Coronary artery (tissue), 2 donors: Measurements from ENCODE around the gene TSPAN10.
A peak's percentile ranks its signal among the peaks of the same experiment; 100 is the strongest.

ENCODE experiments used
- DNase-seq: peaks from one replicate; pipeline ENCODE4 v3.0.0-alpha.2; 2017; ENCODE audit warnings: low spot score
- H3K27ac ChIP-seq, 2 donors: fragments of 200-600 bp; sonication (generic); one replicate each; pipeline ENCODE4 v1.5.1; 2016 to 2019
- H3K4me3 ChIP-seq: fragments of 200-600 bp; sonication (generic); 2 replicates; pipeline ENCODE4 v1.5.1; 2016; ENCODE audit warnings: mild to moderate bottlenecking, moderate library complexity
- CTCF ChIP-seq: fragments of 200-600 bp; sonication (generic); IDR thresholded peaks from one replicate; pipeline ENCODE4 v1.5.1; 2019; ENCODE audit warnings: antibody characterized with exemption

TSPAN10 gene

GRCh38 chr17:81660441-81660840 lies 23.4 kb downstream of the TSPAN10 start:
- no peak for DNase-seq
- no peak for TF ChIP-seq CTCF
- Histone ChIP-seq H3K4me3 (no peak overlapping the region), H3K27ac (no peak overlapping the region)

- DNase-seq = no peak
- H3K27ac ChIP-seq = no peak overlapping the region
- no peak for TF ChIP-seq CTCF
- no peak overlapping the region for H3K4me3 ChIP-seq
Measured at GRCh38 chr17:81662002-81662401, 25.0 kb downstream of the TSPAN10 start.

- Histone ChIP-seq H3K4me3 (no peak overlapping the region), H3K27ac (no peak overlapping the region)
- no peak for DNase-seq
- no peak for TF ChIP-seq CTCF
Measured at GRCh38 chr17:81664051-81664470, 27.1 kb downstream of the TSPAN10 start.

GRCh38 chr17:81665205-81666091 lies 28.5 kb downstream of the TSPAN10 start:
- peak overlapping the region; percentile 87 for H3K4me3 ChIP-seq
- H3K27ac ChIP-seq = peak overlapping the region; percentile 61 to 84
- TF ChIP-seq CTCF = no peak
- no peak for DNase-seq

GRCh38 chr17:81666092-81666341 lies 29.0 kb downstream of the TSPAN10 start:
- Histone ChIP-seq H3K4me3 (peak overlapping the region; percentile 87), H3K27ac (peak overlapping the region; percentile 61 to 84)
- DNase-seq = no peak
- no peak for TF ChIP-seq CTCF

- peak within 1 kb of the TSS; percentile 87 for H3K4me3 ChIP-seq
- TF ChIP-seq CTCF = no peak
- DNase-seq = peak; percentile 95
- peak within 1 kb of the TSS; percentile 61 to 84 for H3K27ac ChIP-seq
Measured at GRCh38 chr17:81666342-81667191, 29.6 kb downstream of the TSPAN10 start, which contains the start of the genes CCDC137 and OXLD1. TSS of gene CCDC137 (plus strand) at chr17:81666737. CDS start at chr17:81666767, 30 bp downstream. TSS of gene OXLD1 (minus strand) at chr17:81666605. CDS start at chr17:81666577, 28 bp downstream.
